Mesodermal cell (in vitro differentiated cells): ENCODE data around the gene TXNRD3.

Experiments
- H3K27ac ChIP-seq: 2 replicates; pipeline ENCODE4 v1.7.0; 2013; ENCODE audit warnings: mild to moderate bottlenecking, low read depth, low read length, moderate library complexity; ENCODE audit not compliant: severe bottlenecking
- H3K36me3 ChIP-seq: 2 replicates; pipeline ENCODE4 v1.7.1; 2013; ENCODE audit warnings: mild to moderate bottlenecking, low read length, moderate library complexity; ENCODE audit not compliant: control insufficient read depth, insufficient read depth
- H3K4me1 ChIP-seq: one replicate; pipeline ENCODE4 v1.7.1; 2013; ENCODE audit warnings: mild to moderate bottlenecking, low read length; ENCODE audit not compliant: insufficient read depth, control insufficient read depth, poor library complexity, severe bottlenecking
- H3K4me3 ChIP-seq: 2 replicates; pipeline ENCODE4 v1.7.0; 2013; ENCODE audit warnings: low read length, control low read depth, mild to moderate bottlenecking; ENCODE audit not compliant: insufficient read depth, poor library complexity, severe bottlenecking; ENCODE audit errors: extremely low read depth
- H3K9me3 ChIP-seq: 2 replicates; pipeline ENCODE4 v1.7.1; 2013; ENCODE audit warnings: mild to moderate bottlenecking, low read length, moderate library complexity; ENCODE audit not compliant: control insufficient read depth
- WGBS, 2 experiments: methylation state at CpG; one replicate each; pipeline ENCODE4 v1.1.5; 2013; ENCODE audit warnings: missing lambda C conversion rate in 2 of 2; ENCODE audit not compliant: insufficient coverage in 2 of 2; 5-methylcytosine and 5-hydroxymethylcytosine counted together

The TXNRD3 gene

GRCh38 chr3:126683069-126683468 lies 28.1 kb upstream of the TXNRD3 start:
- 94 to 100% methylated on average over 2 to 4 of the region's 5 CpGs for WGBS, 2 experiments
- H3K9me3 ChIP-seq, result no peaks in the 10 kb centered on the region
- H3K4me3 ChIP-seq, result no peak overlapping the region
- no peaks in the 10 kb centered on the region for H3K4me1 ChIP-seq
- H3K27ac ChIP-seq, result no peak overlapping the region
- no peaks in the 10 kb centered on the region for H3K36me3 ChIP-seq

DNA sequence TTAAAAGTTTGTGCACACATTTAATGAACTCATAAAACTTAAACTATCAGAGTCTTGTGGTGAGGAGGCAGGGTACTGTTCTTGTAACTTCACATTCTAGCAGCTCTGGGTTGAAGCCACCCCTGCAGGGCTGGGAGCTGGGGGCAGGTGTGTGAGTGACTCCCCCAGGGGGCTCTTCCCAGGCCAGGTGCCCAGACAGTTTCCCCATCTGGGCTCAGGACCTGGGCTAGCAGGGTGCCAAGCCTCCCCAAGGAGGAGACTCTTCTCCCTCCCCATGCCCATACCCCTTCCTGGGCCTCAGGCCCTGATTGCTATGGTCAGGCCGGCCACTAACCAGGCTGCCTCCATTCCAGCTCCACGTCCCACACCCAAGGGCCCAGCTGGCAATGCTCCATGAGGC lies 27.1 kb upstream of the TXNRD3 start:
- no peak overlapping the region for H3K4me3 ChIP-seq
- no peaks in the 10 kb centered on the region for H3K4me1 ChIP-seq
- WGBS, 2 experiments, result 82 to 94% methylated on average over 2 of the region's 2 CpGs
- no peaks in the 10 kb centered on the region for H3K9me3 ChIP-seq
- H3K27ac ChIP-seq, result no peak overlapping the region
- H3K36me3 ChIP-seq, result no peaks in the 10 kb centered on the region

- no peak overlapping the region for H3K4me3 ChIP-seq
- no peaks in the 10 kb centered on the region for H3K4me1 ChIP-seq
- H3K36me3 ChIP-seq, result no peaks in the 10 kb centered on the region
- no peaks in the 10 kb centered on the region for H3K9me3 ChIP-seq
- no peak overlapping the region for H3K27ac ChIP-seq
- WGBS, 2 experiments, result 69 to 82% methylated on average over 3 to 4 of the region's 4 CpGs
Observed at GRCh38 chr3:126680667-126681055, 25.7 kb upstream of the TXNRD3 start.

GRCh38 chr3:126679831-126680666 lies 25.1 kb upstream of the TXNRD3 start:
- WGBS, 2 experiments, result 80 to 81% methylated on average over 3 to 4 of the region's 11 CpGs
- Histone ChIP-seq H3K4me1 (no peaks in the 10 kb centered on the region), H3K4me3 (no peak overlapping the region), H3K9me3 (peaks cover 2% of the 10 kb centered on the region), H3K36me3 (no peaks in the 10 kb centered on the region), H3K27ac (no peak overlapping the region)

DNA sequence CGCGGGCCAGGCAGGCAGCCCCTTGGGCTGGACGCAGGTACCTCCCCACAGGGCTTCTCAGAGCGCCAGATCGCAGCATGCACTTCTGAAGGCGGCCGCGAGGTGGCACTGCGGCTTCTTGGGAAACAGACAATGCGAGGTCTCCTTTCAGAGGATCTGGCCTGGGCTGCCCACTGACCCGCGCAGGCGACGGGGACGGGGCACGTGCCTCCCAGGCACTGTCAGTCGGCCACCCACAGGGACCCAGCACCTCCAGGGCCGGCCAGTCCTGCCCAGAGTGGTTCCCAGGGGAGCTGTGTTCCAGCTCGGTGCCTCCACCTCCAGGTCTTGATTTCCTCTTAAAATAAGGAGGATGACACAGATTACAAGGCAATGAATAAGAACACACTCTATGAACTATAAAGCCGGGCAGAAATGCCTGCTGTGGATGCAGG lies 24.4 kb upstream of the TXNRD3 start:
- peaks cover 8% of the 10 kb centered on the region for H3K9me3 ChIP-seq
- no peak overlapping the region for H3K4me3 ChIP-seq
- H3K27ac ChIP-seq, result no peak overlapping the region
- no peaks in the 10 kb centered on the region for H3K4me1 ChIP-seq
- no peaks in the 10 kb centered on the region for H3K36me3 ChIP-seq
- WGBS, 2 experiments, result 2 to 5% methylated on average over 18 of the region's 20 CpGs

- H3K4me3 ChIP-seq, result no peak overlapping the region
- no peaks in the 10 kb centered on the region for H3K36me3 ChIP-seq
- 58 to 64% methylated on average over 28 of the region's 30 CpGs for WGBS, 2 experiments
- H3K9me3 ChIP-seq, result peaks cover 9% of the 10 kb centered on the region
- H3K4me1 ChIP-seq, result no peaks in the 10 kb centered on the region
- no peak overlapping the region for H3K27ac ChIP-seq
Observed at GRCh38 chr3:126678693-126679317, 23.9 kb upstream of the TXNRD3 start.

DNA sequence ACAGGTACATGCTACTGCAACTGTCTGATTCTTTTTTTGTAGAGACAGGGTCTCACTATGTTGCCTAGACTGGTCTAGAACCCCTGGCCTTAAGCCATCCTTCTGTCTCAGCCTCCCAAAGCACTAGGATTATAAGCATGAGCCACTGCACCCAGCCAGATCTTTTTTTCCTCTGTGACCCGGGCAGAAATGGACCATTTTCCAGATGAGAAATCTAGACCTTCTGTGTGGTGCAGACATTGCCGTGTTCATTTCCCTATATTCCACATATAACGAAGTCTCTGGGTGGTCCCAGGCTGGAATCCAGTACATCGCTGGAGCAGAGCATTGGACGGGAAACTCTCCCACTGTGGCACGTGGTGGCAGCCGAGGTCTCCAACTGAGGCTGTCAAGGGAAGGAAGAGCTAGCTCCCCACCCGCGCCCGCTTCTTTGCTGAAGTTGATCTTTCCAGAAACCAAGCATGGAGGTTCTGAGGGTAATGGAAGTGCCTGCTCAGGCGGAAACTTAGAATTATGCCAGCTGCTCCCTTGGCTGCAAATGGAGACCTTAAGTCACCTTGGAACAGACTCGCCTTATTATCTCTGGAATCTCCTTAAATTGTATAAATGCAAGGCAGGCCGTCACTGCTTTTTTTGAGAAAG lies 23.1 kb upstream of the TXNRD3 start:
- Histone ChIP-seq H3K4me1 (no peaks in the 10 kb centered on the region), H3K4me3 (no peak overlapping the region), H3K27ac (no peak overlapping the region), H3K9me3 (peaks cover 15% of the 10 kb centered on the region), H3K36me3 (no peaks in the 10 kb centered on the region)
- 92 to 93% methylated on average over 7 to 13 of the region's 13 CpGs for WGBS, 2 experiments

DNA sequence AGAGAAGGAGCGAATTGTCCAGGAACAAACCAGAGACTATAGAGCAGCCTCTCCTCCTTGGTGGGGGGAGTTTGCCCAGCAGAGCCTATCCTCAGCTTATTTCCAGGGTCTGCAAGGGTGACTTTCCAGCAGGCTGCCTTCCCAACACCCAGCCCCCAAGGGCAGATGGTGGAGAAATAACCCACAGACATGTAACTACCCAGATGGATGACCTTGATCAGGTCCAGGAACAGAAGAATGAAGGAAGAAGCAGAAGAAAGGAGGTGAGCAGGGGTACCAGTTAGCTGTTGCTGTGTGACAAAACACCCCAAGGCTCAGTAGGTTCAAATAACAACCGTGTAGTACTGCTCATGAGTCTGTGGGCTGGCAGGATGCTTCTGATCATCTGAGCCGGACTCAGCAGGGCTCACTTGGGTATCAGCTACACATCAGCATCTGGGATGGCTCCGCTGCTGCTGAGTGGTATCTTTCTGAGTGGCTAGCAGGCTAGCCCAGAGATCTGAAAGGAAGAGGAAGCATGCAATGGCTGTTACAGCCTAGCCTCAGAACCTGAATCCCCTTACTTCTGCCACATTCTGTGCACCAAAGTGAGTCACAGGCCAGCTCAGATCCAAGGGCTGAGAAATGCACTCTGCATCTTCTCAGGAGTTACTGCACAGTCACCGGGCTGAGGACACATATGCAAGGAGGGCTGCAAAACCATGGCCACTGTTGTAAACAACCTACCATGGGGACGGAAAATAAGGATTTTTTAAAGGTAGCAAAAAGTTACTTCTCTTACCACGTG lies 22.2 kb upstream of the TXNRD3 start:
- Histone ChIP-seq H3K9me3 (peaks cover 15% of the 10 kb centered on the region), H3K36me3 (no peaks in the 10 kb centered on the region), H3K4me1 (no peaks in the 10 kb centered on the region), H3K4me3 (no peak overlapping the region), H3K27ac (no peak overlapping the region)
- 81 to 91% methylated on average over 3 to 6 of the region's 7 CpGs for WGBS, 2 experiments

- 80 to 91% methylated on average over 6 of the region's 6 CpGs for WGBS, 2 experiments
- Histone ChIP-seq H3K4me1 (no peaks in the 10 kb centered on the region), H3K9me3 (peaks cover 15% of the 10 kb centered on the region), H3K4me3 (no peak overlapping the region), H3K36me3 (no peaks in the 10 kb centered on the region), H3K27ac (no peak overlapping the region)
Observed at GRCh38 chr3:126672741-126673140, 17.8 kb upstream of the TXNRD3 start.

DNA sequence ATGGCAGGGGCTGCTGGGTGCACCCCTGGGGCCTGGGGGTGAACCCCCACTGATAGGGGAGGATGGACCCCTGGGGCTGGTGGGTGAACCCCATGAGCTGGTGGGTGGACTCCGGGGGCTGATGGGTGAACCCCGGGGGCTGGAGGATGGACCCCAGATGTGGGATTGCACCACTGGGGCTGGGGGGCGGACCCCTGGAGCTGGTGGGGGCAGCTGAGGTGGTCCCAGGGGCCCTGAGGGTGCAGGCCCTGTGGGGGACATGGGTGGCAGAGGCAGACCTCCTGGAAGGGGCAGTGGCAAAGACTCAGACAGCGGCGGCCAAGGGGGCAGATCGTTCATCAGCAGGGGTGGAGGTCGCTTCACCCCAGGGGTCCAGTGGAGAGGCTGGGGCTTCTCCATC lies 17.4 kb upstream of the TXNRD3 start:
- Histone ChIP-seq H3K36me3 (no peaks in the 10 kb centered on the region), H3K4me1 (no peaks in the 10 kb centered on the region), H3K4me3 (no peak overlapping the region), H3K27ac (no peak overlapping the region), H3K9me3 (peaks cover 15% of the 10 kb centered on the region)
- 84 to 94% methylated on average over 5 of the region's 7 CpGs for WGBS, 2 experiments
